ENCODE data around the gene FNTB. TPM values are rescaled to one million over a fixed set of nuclear protein-coding genes. Genes with fewer than 3 reads are reported as not detected.
"Not testable (repeated sequence)": the region's sequence is repeated elsewhere in the genome, so short reads cannot be mapped to it uniquely, and the experiment has no call there.

Gene FNTB
- total and polyA plus RNA-seq, 3 experiments from 2014 or later, result 8.3 to 14.8 (median 14.3) TPM

DNA sequence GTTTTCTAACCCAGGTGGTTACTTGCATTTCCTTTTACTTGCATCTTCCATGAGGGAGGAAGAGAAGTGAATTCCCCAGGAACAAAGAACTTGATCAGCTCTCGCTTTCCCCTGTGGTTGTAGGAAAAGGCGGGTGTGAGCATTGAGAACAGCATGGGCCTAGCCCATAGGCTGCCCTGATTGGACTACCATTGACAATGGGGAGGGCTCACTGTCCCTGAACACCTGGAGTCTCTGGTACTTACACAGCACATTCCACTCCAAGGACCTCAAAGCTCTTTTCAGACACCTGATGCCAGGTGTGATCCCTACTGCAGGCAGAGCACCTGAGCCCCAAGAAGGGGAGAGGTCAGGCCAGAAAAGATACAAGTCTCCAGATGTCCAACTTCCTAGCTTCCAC is 90.6 kb downstream of the FNTB start:
- Mint-ChIP-seq H3K4me3 (no peak overlapping the region), H3K27ac (peak overlapping the region in 1 of 8 donors; percentile 58), H3K27me3 (no peaks in the 10 kb centered on the region), H3K9me3 (no peaks in the 10 kb centered on the region), H3K4me1 (peaks cover 55 to 71% (median 58%) of the 10 kb centered on the region in 3 donors), H3K36me3 (peaks cover 7 to 93% (median 32%) of the 10 kb centered on the region in 3 donors)
- H3K9me3 ChIP-seq (ENCODE audit: low read length), result no peaks in the 10 kb centered on the region
- H3K27ac ChIP-seq (ENCODE audit: low read depth, low read length), result no peak overlapping the region
- CTCF ChIA-PET, result interaction anchor here (2.4 kb wide), 1 partner anchor 20 kb away, joined by 6 read pairs; no protein-coding TSS in a partner anchor
- DNase-seq, result no peak
- H3K36me3 ChIP-seq (ENCODE audit: insufficient read depth, low read length), result peaks cover 46% of the 10 kb centered on the region
- peaks cover 35% of the 10 kb centered on the region for H3K4me1 ChIP-seq (ENCODE audit: insufficient read depth, low read length)
- no peaks in the 10 kb centered on the region for H3K27me3 ChIP-seq (ENCODE audit: insufficient read depth, low read length, poor library complexity, severe bottlenecking)
- H3K4me3 ChIP-seq (ENCODE audit: low read length), result no peak overlapping the region
- POLR2A ChIA-PET, result no interaction called here

- Mint-ChIP-seq H3K36me3 (peaks cover 7 to 94% (median 33%) of the 10 kb centered on the region in 3 donors), H3K4me3 (peak overlapping the region in 2 of 7 donors; percentile 20 to 41), H3K4me1 (peaks cover 70 to 75% (median 71%) of the 10 kb centered on the region in 3 donors), H3K27me3 (no peaks in the 10 kb centered on the region), H3K9me3 (no peaks in the 10 kb centered on the region), H3K27ac (peak overlapping the region in 7 of 8 donors; percentile 35 to 71 (median 64))
- Histone ChIP-seq H3K27me3 (ENCODE audit: insufficient read depth, low read length, poor library complexity, severe bottlenecking) (no peaks in the 10 kb centered on the region), H3K4me1 (ENCODE audit: insufficient read depth, low read length) (peaks cover 43% of the 10 kb centered on the region), H3K4me3 (ENCODE audit: low read length) (no peak overlapping the region), H3K36me3 (ENCODE audit: insufficient read depth, low read length) (peaks cover 46% of the 10 kb centered on the region), H3K9me3 (ENCODE audit: low read length) (no peaks in the 10 kb centered on the region), H3K27ac (ENCODE audit: low read depth, low read length) (no peak overlapping the region)
- ChIA-PET CTCF (no interaction called here), POLR2A (no interaction called here)
- DNase-seq, result peak in 1 of 5 donors; percentile 10
Measured at GRCh38 chr14:65079201-65079600, 92.5 kb downstream of the FNTB start.

- H3K4me1 ChIP-seq (ENCODE audit: insufficient read depth, low read length), result peaks cover 43% of the 10 kb centered on the region
- H3K4me3 ChIP-seq (ENCODE audit: low read length), result no peak overlapping the region
- no peaks in the 10 kb centered on the region for H3K9me3 ChIP-seq (ENCODE audit: low read length)
- DNase-seq, result no peak
- Mint-ChIP-seq H3K27ac (peak overlapping the region in 6 of 8 donors; percentile 29 to 68 (median 48)), H3K36me3 (peaks cover 9 to 94% (median 35%) of the 10 kb centered on the region in 3 donors), H3K9me3 (no peaks in the 10 kb centered on the region), H3K4me1 (peaks cover 68 to 75% (median 71%) of the 10 kb centered on the region in 3 donors), H3K4me3 (no peak overlapping the region), H3K27me3 (no peaks in the 10 kb centered on the region)
- CTCF ChIA-PET, result no interaction called here
- H3K27me3 ChIP-seq (ENCODE audit: insufficient read depth, low read length, poor library complexity, severe bottlenecking), result no peaks in the 10 kb centered on the region
- H3K36me3 ChIP-seq (ENCODE audit: insufficient read depth, low read length), result peaks cover 42% of the 10 kb centered on the region
- no peak overlapping the region for H3K27ac ChIP-seq (ENCODE audit: low read depth, low read length)
- POLR2A ChIA-PET, result no interaction called here
Measured at GRCh38 chr14:65079768-65080167, 93.1 kb downstream of the FNTB start.

- H3K9me3 ChIP-seq (ENCODE audit: low read length), result no peaks in the 10 kb centered on the region
- H3K36me3 ChIP-seq (ENCODE audit: insufficient read depth, low read length), result peaks cover 35% of the 10 kb centered on the region
- H3K4me1 ChIP-seq (ENCODE audit: insufficient read depth, low read length), result peaks cover 43% of the 10 kb centered on the region
- H3K4me1 Mint-ChIP-seq, result peaks cover 68 to 79% (median 77%) of the 10 kb centered on the region in 3 donors
- ChIA-PET CTCF (no interaction called here), POLR2A (no interaction called here)
- no peaks in the 10 kb centered on the region for H3K27me3 Mint-ChIP-seq
- DNase-seq, result no peak
- peak overlapping the region in 6 of 8 donors; percentile 3 to 68 (median 34) for H3K27ac Mint-ChIP-seq
- H3K27ac ChIP-seq (ENCODE audit: low read depth, low read length), result no peak overlapping the region
- H3K36me3 Mint-ChIP-seq, result peaks cover 12 to 92% (median 37%) of the 10 kb centered on the region in 3 donors
- peak overlapping the region in 2 of 7 donors; percentile 28 to 30 for H3K4me3 Mint-ChIP-seq
- H3K27me3 ChIP-seq (ENCODE audit: insufficient read depth, low read length, poor library complexity, severe bottlenecking), result no peaks in the 10 kb centered on the region
- H3K9me3 Mint-ChIP-seq, result peaks cover 0 to 1% (median 0%) of the 10 kb centered on the region in 5 donors
- no peak overlapping the region for H3K4me3 ChIP-seq (ENCODE audit: low read length)
Measured at GRCh38 chr14:65080960-65081747, 94.5 kb downstream of the FNTB start.

DNA sequence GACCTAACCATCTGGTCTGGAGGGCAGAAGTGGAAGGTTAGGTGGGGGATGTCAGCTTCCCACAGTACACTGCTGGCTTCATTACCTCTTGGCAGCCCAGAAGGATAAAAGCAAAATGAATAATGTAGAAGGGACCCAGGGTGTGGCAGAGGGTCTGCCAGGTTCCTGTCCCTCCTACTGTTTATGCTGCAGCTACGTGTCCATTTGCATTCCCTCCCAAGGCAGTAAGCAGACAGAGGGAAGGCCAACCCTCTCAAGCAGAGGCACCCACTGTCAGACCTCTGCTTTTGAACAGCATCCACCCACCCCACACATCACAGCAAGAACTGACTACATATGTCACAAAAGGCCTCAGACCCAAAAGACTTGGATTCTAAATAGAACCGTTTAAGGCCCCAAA is 96.2 kb downstream of the FNTB start:
- H3K4me3 Mint-ChIP-seq, result peak overlapping the region in 1 of 7 donors; percentile 24

GRCh38 chr14:65084554-65085505 is 98.1 kb downstream of the FNTB start:
- Mint-ChIP-seq H3K4me1 (peaks cover 72 to 94% (median 92%) of the 10 kb centered on the region in 3 donors), H3K36me3 (peaks cover 42 to 95% (median 49%) of the 10 kb centered on the region in 3 donors), H3K4me3 (peak overlapping the region in 2 of 7 donors; percentile 4 to 16), H3K27ac (peak overlapping the region in 6 of 8 donors; percentile 18 to 70 (median 37)), H3K27me3 (no peaks in the 10 kb centered on the region), H3K9me3 (peaks cover 0 to 9% (median 4%) of the 10 kb centered on the region in 5 donors)
- DNase-seq, result no peak
- ChIA-PET POLR2A (no interaction called here), CTCF (interaction anchor here (0.8 kb wide), 1 partner anchor 19 kb away, joined by 3 read pairs; no protein-coding TSS in a partner anchor)
- H3K4me3 ChIP-seq (ENCODE audit: low read length), result no peak overlapping the region
- peaks cover 32% of the 10 kb centered on the region for H3K4me1 ChIP-seq (ENCODE audit: insufficient read depth, low read length)
- H3K36me3 ChIP-seq (ENCODE audit: insufficient read depth, low read length), result peaks cover 53% of the 10 kb centered on the region
- no peaks in the 10 kb centered on the region for H3K9me3 ChIP-seq (ENCODE audit: low read length)
- no peaks in the 10 kb centered on the region for H3K27me3 ChIP-seq (ENCODE audit: insufficient read depth, low read length, poor library complexity, severe bottlenecking)
- no peak overlapping the region for H3K27ac ChIP-seq (ENCODE audit: low read depth, low read length)

More for the DNA sequence above, 96.2 kb downstream of the FNTB start:
- no peak overlapping the region for H3K27ac ChIP-seq (ENCODE audit: low read depth, low read length)
- no peak for DNase-seq
- peaks cover 39% of the 10 kb centered on the region for H3K36me3 ChIP-seq (ENCODE audit: insufficient read depth, low read length)
- H3K27me3 ChIP-seq (ENCODE audit: insufficient read depth, low read length, poor library complexity, severe bottlenecking), result no peaks in the 10 kb centered on the region
- ChIA-PET CTCF (no interaction called here), POLR2A (no interaction called here)
- peaks cover 43% of the 10 kb centered on the region for H3K4me1 ChIP-seq (ENCODE audit: insufficient read depth, low read length)
- peaks cover 30 to 93% (median 45%) of the 10 kb centered on the region in 3 donors for H3K36me3 Mint-ChIP-seq
- H3K9me3 ChIP-seq (ENCODE audit: low read length), result no peaks in the 10 kb centered on the region
- H3K9me3 Mint-ChIP-seq, result peaks cover 0 to 8% (median 4%) of the 10 kb centered on the region in 5 donors
- H3K4me3 ChIP-seq (ENCODE audit: low read length), result no peak overlapping the region
- H3K4me1 Mint-ChIP-seq, result peaks cover 74 to 90% (median 88%) of the 10 kb centered on the region in 3 donors
- H3K27ac Mint-ChIP-seq, result peak overlapping the region in 6 of 8 donors; percentile 8 to 85 (median 51)
- H3K27me3 Mint-ChIP-seq, result no peaks in the 10 kb centered on the region

DNA sequence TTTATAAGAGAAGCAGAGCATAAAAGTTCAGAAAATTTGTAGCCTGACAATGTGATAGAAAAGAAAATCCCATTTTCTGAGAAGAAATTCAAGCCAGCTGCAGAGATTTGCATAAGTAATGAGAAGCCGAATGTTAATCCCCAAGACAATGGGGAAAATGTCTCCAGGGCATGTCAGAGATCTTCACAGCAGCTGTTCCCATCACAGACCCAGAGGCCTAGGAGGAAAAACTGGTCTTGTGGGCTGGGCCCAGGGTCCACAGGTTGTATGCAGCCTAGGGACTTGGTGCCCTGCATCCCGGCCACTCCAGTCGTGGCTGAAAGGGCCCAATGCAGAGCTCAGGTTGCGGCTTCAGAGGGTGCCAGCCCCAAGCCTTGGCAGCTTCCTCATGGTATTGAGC is 100.0 kb downstream of the FNTB start:
- H3K9me3 ChIP-seq (ENCODE audit: low read length), result not testable (repeated sequence)

More for the DNA sequence above, 100.0 kb downstream of the FNTB start:
- DNase-seq; H3K27ac ChIP-seq (ENCODE audit: low read depth, low read length); H3K27ac Mint-ChIP-seq; H3K27me3 ChIP-seq (ENCODE audit: insufficient read depth, low read length, poor library complexity, severe bottlenecking); H3K4me3 ChIP-seq (ENCODE audit: low read length); CTCF ChIA-PET; H3K27me3 Mint-ChIP-seq; H3K4me3 Mint-ChIP-seq; H3K9me3 Mint-ChIP-seq; POLR2A ChIA-PET: not testable (repeated sequence)
- peaks cover 58% of the 10 kb centered on the region for H3K36me3 ChIP-seq (ENCODE audit: insufficient read depth, low read length)
- Mint-ChIP-seq H3K36me3 (peaks cover 45 to 91% (median 46%) of the 10 kb centered on the region in 3 donors), H3K4me1 (peaks cover 64 to 90% (median 87%) of the 10 kb centered on the region in 3 donors)
- H3K4me1 ChIP-seq (ENCODE audit: insufficient read depth, low read length), result peaks cover 23% of the 10 kb centered on the region

All from CD8-positive, alpha-beta memory T cell (primary cell).